Lower leg skin (tissue), 4 donors: ENCODE results near the gene ALOXE3. TPM values are rescaled to one million over a fixed set of nuclear protein-coding genes. Genes with fewer than 3 reads are reported as not detected.

Experiments
- DNase-seq, 2 donors: peaks; one replicate each; pipeline ENCODE4 v3.0.0-alpha.2; 2019; ENCODE audit warnings: low spot score in 2 of 2
- H3K4me3 ChIP-seq: fragments of 200-600 bp; sonication (generic); 2 replicates; pipeline ENCODE4 v1.5.1; 2017; ENCODE audit warnings: mild to moderate bottlenecking, low read depth; ENCODE audit not compliant: poor library complexity, severe bottlenecking
- POLR2A ChIP-seq, 2 donors: fragments of 450-650 bp; IDR thresholded peaks; one replicate each; pipeline ENCODE4 v1.6.1; 2016 to 2017; ENCODE audit warnings: antibody characterized with exemption in 2 of 2, mild to moderate bottlenecking in 1 of 2, moderate library complexity in 1 of 2
- WGBS, 2 donors: methylation state at CpG; one replicate each; pipeline ENCODE4 v1.1.5; 2018; 5-methylcytosine and 5-hydroxymethylcytosine counted together
- intact Hi-C: fragments of 100-400 bp; cut with DNase I; formaldehyde crosslinking; loops from one replicate; pipeline ENCODE4 v1.15.0; 2023; ENCODE audit warnings: low total_unique reads
- total RNA-seq, 4 donors: library from RNA; depleted of rRNA; stranded (reverse); fragments of >200 nt; gene quantifications; one replicate each; pipeline ENCODE4 v1.1.0, GENCODE V29; 2016
- TF ChIP-seq, protein P1 (sequence below), 3 donors: fragments of 450-650 bp; IDR thresholded peaks; one replicate each; pipeline ENCODE4 v1.5.1; 2016; ENCODE audit warnings: antibody characterized with exemption in 3 of 3, mild to moderate bottlenecking in 3 of 3, moderate library complexity in 2 of 3

The ALOXE3 gene
- total RNA-seq, 4 donors from 2014 or later = 73.8 to 143 (median 88.2) TPM

DNA sequence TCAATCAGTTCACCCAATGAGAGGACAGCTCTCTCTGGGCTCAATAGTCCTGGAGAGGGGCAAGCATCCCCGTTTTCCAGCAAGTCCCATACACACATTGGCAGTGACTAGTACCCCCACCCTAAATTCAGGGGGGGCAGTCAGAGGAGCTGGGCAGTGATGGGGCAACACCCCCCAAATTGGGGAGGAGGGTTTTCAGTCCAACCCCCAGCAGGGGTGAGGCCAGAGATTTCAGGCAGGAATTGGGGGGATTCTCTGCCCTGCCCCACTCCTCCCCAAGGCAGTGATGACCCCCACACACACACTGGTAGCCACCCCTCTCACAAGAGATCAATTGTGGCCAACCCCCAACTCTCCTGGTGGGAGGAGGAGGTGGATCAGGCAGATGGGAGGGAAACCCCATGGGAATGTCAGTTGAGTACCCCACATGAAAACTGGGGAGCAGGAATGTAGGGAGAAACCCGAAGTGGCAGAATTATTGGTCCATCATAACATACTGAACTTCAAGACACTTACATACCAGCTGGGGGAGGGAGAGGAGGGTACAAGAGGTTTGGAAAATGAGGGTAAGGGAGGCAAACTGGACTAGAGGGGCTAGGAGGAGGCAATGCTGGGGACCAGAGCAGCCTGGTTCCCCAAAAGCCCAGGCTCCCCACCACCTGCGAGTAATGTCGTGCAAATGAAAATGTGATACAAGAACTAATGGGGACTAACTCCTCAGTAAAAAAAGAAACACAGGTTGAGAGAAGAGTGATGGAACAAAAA lies 41.3 kb upstream of the ALOXE3 start:
- TF ChIP-seq POLR2A (IDR thresholded peaks at IDR 0.05) = no peak
- TF ChIP-seq, protein P1, sequence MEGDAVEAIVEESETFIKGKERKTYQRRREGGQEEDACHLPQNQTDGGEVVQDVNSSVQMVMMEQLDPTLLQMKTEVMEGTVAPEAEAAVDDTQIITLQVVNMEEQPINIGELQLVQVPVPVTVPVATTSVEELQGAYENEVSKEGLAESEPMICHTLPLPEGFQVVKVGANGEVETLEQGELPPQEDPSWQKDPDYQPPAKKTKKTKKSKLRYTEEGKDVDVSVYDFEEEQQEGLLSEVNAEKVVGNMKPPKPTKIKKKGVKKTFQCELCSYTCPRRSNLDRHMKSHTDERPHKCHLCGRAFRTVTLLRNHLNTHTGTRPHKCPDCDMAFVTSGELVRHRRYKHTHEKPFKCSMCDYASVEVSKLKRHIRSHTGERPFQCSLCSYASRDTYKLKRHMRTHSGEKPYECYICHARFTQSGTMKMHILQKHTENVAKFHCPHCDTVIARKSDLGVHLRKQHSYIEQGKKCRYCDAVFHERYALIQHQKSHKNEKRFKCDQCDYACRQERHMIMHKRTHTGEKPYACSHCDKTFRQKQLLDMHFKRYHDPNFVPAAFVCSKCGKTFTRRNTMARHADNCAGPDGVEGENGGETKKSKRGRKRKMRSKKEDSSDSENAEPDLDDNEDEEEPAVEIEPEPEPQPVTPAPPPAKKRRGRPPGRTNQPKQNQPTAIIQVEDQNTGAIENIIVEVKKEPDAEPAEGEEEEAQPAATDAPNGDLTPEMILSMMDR (IDR thresholded peaks at IDR 0.05) = no peak
- no peak for DNase-seq
- intact Hi-C loops = no loop called here
- WGBS, 2 donors = 68 to 76% methylated on average over 4 of the region's 4 CpGs
- H3K4me3 ChIP-seq = no peak overlapping the region

DNA sequence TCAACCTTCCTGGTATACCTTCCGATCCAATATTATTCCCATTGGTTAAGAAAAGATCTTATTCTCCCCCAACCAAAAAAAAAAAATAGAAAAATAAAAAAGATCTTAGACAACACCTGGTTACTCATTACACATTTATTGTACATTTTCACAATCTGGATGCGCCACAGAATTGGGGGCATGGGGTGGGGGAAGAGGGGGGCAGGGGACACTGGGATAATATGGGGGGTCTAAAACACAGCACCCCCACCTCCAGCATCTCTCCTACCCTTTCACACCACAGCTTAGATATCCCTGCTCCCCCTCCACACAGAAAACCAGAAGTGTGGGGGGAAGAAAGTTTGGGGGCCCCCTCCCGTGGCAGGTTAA lies 40.7 kb upstream of the ALOXE3 start:
- WGBS, 2 donors = 54 to 60% methylated on average over 3 of the region's 3 CpGs
- H3K4me3 ChIP-seq = no peak overlapping the region
- no peak for DNase-seq
- TF ChIP-seq, protein P1 (IDR thresholded peaks at IDR 0.05) = no peak
- TF ChIP-seq POLR2A (IDR thresholded peaks at IDR 0.05) = no peak
- intact Hi-C loops = no loop called here

DNA sequence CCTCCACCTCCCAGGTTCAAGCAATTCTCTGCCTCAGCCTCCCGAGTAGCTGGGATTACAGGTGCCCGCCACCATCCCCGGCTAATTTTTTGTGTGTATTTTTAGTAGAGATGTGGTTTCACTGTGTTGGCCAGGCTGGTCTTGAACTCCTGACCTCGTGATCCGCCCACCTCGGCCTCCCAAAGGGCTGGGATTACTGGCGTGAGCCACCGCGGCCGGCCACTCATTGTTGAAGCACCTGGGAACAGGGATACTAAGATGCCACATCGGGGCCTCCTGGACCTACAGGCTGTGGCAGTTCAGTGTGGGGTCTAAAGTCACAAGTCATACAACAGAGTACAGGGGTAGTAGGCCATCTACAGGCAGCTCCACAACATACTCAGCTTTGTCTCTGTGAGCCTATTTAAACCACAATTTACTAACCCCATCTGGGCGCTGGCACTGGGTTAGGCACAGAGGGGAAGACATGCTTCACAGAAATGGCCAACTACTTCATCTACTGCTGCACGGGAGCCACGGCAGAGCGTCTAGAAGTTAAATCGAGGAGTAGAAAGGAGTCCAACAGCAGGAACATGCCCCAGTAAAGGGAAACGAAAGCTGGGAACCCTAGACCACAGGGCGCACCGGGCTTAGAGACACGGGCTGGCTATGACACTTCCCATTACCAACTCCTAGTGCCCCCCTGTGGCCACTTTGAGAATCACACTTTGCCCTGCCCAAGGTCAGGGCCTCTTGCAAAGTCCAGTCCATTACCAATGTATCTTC lies 40.1 kb upstream of the ALOXE3 start:
- TF ChIP-seq, protein P1 (IDR thresholded peaks at IDR 0.05) = peak in 1 of 3 donors; percentile 69
- TF ChIP-seq POLR2A (IDR thresholded peaks at IDR 0.05) = no peak
- intact Hi-C loops = no loop called here
- DNase-seq = peak; percentile 93 to 99
- WGBS, 2 donors = 41 to 45% methylated on average over 20 of the region's 20 CpGs
- H3K4me3 ChIP-seq = no peak overlapping the region

DNA sequence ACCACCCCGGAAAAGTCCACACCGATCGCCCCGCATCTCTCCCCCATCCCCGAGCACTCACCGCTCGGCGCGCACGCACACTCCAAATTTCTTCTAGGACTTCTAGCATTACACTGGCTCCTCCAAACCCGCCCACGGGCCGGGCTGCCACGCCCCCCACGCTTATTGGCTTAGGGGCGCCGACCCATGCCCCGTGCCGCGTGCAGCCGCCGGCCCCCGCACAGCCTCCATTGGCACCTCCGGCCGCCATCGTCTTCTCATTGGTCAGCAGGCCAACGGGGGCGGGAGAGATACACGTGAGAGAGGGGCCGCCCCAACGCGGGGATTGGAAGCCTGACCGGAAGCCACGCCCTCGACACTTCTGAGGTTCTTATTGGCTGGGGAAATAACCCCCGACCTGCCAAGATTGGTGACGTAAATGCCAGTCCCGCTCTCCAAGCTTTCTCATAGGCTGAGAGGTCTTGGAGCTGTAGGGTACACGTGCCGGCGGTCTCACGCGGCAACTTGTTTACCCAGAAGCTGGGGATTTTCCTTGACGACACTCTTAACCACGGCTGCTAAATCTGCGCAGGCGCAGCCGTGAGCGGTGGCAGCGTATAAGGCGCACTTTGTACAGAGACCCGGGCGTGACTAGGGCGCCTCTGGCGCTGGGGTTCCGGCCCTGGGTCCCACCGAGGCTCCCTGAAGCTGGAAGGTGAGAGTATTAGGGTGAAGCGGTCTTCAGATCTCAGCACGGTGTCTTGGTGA lies 38.1 kb upstream of the ALOXE3 start:
- intact Hi-C loops = no loop called here
- 1% methylated on average over 48 to 59 of the region's 59 CpGs for WGBS, 2 donors
- TF ChIP-seq, protein P1 (IDR thresholded peaks at IDR 0.05) = no peak
- TF ChIP-seq POLR2A (IDR thresholded peaks at IDR 0.05) = peak in 1 of 2 donors; percentile 99
- H3K4me3 ChIP-seq = peak overlapping the region; percentile 86
- peak; percentile 100 for DNase-seq

DNA sequence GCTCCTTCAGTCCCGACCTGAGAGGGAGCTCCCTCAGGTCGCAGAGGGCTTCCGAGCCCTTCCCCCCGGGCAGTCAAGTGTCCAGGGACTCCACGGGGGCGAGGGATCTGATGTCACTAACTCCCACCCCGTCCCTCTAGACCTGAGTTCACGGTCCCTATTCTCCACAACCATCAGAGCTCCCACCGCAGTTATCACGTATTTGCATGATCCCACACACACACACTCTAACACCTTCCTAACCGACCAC lies 37.6 kb upstream of the ALOXE3 start:
- H3K4me3 ChIP-seq = peak overlapping the region; percentile 86
- 0 to 1% methylated on average over 11 of the region's 11 CpGs for WGBS, 2 donors
- TF ChIP-seq POLR2A (IDR thresholded peaks at IDR 0.05) = no peak
- TF ChIP-seq, protein P1 (IDR thresholded peaks at IDR 0.05) = no peak

More for the DNA sequence above, 37.6 kb upstream of the ALOXE3 start:
- no peak for DNase-seq
- intact Hi-C loops = no loop called here
